ENCODE measurements around the gene UVRAG. TPM values are rescaled to one million over a fixed set of nuclear protein-coding genes. Genes with fewer than 3 reads are reported as not detected.

The UVRAG gene
- total and polyA plus RNA-seq, 2 of the 13 experiments (the other 11 are each of a cell fraction or from before 2014, with no cell fraction given) = 9.7 to 17.3 TPM

- Histone ChIP-seq H3K9me3 (ENCODE audit: low read length) (no peaks in the 10 kb centered on the region), H3K36me3 (replicated peaks in 1 of 2; ENCODE audit: control insufficient read depth in 1 of 2, insufficient read depth in 2 of 2, low read length in 2 of 2) (no peaks in the 10 kb centered on the region), H3K9ac (ENCODE audit: insufficient read depth, low read depth, low read length) (no peak overlapping the region), H3K4me2 (ENCODE audit: low read depth, low read length) (no peak overlapping the region), H3K27me3 (ENCODE audit: control insufficient read depth in 1 of 2, insufficient read depth in 2 of 2, low read length in 2 of 2) (0 out of 5 replicates have a peak, but pooled peaks cover 0 to 5% of the 10 kb centered on the region in 2 experiments), H2AFZ (ENCODE audit: low read length) (no peak overlapping the region), H3K4me3 (replicated peaks in 1 of 3; ENCODE audit: insufficient read depth in 1 of 3, low read depth in 2 of 3, low read length in 3 of 3) (no peak overlapping the region), H4K20me1 (ENCODE audit: insufficient read depth, low read length) (no peaks in the 10 kb centered on the region), H3K27ac (ENCODE audit: extremely low read length, insufficient read depth, low read length) (no peak overlapping the region), H3K4me1 (ENCODE audit: insufficient read depth, low read length) (peaks cover 6% of the 10 kb centered on the region; the same call in 1 of the 2 replicates), H3K79me2 (ENCODE audit: insufficient read depth, low read length) (no peaks in the 10 kb centered on the region)
- ChIA-PET POLR2A (no interaction called here), CTCF (ENCODE audit: low intra/inter-chr PET ratio, low total read pairs) (no interaction called here)
- ATAC-seq (no peak), DNase-seq (ENCODE audit: low spot score) (no peak), FAIRE-seq (no peak)
- intact Hi-C loops (cut with micrococcal nuclease; ENCODE audit: unreplicated experiment) = no loop called here
- BruUV-seq (replicated peaks) = no TSS peak
- in situ Hi-C loops (cut with HindIII; ENCODE audit: extremely low pct_ligation_motif_present, low pct_unique_long_range_greater_than_20kb) = no loop called here
- WGBS (ENCODE audit: low lambda C conversion rate) = 87% methylated on average over 15 of the region's 21 CpGs
- TF ChIP-seq ONECUT2 (CRISPR knock-in tag; IDR thresholded peaks at IDR 0.05) (no peak), CREM (IDR thresholded peaks at IDR 0.05) (no peak), CREM (CRISPR knock-in tag; IDR thresholded peaks at IDR 0.05) (no peak), GLI4 (CRISPR knock-in tag; IDR thresholded peaks at IDR 0.05; ENCODE audit: borderline replicate concordance) (no peak), ISL2 (CRISPR knock-in tag; IDR thresholded peaks at IDR 0.05) (no peak), ZNF839 (CRISPR knock-in tag; IDR thresholded peaks at IDR 0.05; ENCODE audit: borderline replicate concordance) (no peak), ZNF121 (CRISPR knock-in tag; IDR thresholded peaks at IDR 0.05) (no peak), ZNF276 (CRISPR knock-in tag; IDR thresholded peaks at IDR 0.05; ENCODE audit: low read depth) (no peak), SMAD1 (CRISPR knock-in tag; IDR thresholded peaks at IDR 0.05; ENCODE audit: borderline replicate concordance, low read depth) (no peak), ZNF343 (CRISPR knock-in tag; IDR thresholded peaks at IDR 0.05) (no peak), ZNF550 (CRISPR knock-in tag; IDR thresholded peaks at IDR 0.05; ENCODE audit: borderline replicate concordance) (no peak), SRF (IDR thresholded peaks at IDR 0.05; ENCODE audit: low read depth, low read length) (no peak), USF2 (IDR thresholded peaks at IDR 0.05; ENCODE audit: low read depth, low read length) (no peak), USF2 (CRISPR knock-in tag; IDR thresholded peaks at IDR 0.05; ENCODE audit: borderline replicate concordance) (no peak)
- TF ChIP-seq, protein P1, sequence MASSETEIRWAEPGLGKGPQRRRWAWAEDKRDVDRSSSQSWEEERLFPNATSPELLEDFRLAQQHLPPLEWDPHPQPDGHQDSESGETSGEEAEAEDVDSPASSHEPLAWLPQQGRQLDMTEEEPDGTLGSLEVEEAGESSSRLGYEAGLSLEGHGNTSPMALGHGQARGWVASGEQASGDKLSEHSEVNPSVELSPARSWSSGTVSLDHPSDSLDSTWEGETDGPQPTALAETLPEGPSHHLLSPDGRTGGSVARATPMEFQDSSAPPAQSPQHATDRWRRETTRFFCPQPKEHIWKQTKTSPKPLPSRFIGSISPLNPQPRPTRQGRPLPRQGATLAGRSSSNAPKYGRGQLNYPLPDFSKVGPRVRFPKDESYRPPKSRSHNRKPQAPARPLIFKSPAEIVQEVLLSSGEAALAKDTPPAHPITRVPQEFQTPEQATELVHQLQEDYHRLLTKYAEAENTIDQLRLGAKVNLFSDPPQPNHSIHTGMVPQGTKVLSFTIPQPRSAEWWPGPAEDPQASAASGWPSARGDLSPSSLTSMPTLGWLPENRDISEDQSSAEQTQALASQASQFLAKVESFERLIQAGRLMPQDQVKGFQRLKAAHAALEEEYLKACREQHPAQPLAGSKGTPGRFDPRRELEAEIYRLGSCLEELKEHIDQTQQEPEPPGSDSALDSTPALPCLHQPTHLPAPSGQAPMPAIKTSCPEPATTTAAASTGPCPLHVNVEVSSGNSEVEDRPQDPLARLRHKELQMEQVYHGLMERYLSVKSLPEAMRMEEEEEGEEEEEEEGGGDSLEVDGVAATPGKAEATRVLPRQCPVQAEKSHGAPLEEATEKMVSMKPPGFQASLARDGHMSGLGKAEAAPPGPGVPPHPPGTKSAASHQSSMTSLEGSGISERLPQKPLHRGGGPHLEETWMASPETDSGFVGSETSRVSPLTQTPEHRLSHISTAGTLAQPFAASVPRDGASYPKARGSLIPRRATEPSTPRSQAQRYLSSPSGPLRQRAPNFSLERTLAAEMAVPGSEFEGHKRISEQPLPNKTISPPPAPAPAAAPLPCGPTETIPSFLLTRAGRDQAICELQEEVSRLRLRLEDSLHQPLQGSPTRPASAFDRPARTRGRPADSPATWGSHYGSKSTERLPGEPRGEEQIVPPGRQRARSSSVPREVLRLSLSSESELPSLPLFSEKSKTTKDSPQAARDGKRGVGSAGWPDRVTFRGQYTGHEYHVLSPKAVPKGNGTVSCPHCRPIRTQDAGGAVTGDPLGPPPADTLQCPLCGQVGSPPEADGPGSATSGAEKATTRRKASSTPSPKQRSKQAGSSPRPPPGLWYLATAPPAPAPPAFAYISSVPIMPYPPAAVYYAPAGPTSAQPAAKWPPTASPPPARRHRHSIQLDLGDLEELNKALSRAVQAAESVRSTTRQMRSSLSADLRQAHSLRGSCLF (CRISPR knock-in tag; IDR thresholded peaks at IDR 0.05; ENCODE audit: borderline replicate concordance) = no peak
- TF ChIP-seq, protein P2, sequence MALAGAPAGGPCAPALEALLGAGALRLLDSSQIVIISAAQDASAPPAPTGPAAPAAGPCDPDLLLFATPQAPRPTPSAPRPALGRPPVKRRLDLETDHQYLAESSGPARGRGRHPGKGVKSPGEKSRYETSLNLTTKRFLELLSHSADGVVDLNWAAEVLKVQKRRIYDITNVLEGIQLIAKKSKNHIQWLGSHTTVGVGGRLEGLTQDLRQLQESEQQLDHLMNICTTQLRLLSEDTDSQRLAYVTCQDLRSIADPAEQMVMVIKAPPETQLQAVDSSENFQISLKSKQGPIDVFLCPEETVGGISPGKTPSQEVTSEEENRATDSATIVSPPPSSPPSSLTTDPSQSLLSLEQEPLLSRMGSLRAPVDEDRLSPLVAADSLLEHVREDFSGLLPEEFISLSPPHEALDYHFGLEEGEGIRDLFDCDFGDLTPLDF (CRISPR knock-in tag; IDR thresholded peaks at IDR 0.05) = no peak
Measured at GRCh38 chr11:76186776-76187279, 371.8 kb downstream of the UVRAG start.

Measured in HepG2 (cell line).